ENCODE results near the gene PRKN.

Gene PRKN

GRCh38 chr6:162313922-162314660 lies 413.5 kb downstream of the PRKN start:
- DNase-seq (ENCODE audit: low read depth in 2 of 2) = no peak

GRCh38 chr6:162307865-162308264 lies 419.7 kb downstream of the PRKN start:
- no peak for DNase-seq (ENCODE audit: low read depth in 2 of 2)

GRCh38 chr6:162306616-162307015 lies 420.9 kb downstream of the PRKN start:
- no peak for DNase-seq (ENCODE audit: low read depth in 2 of 2)

GRCh38 chr6:162301128-162301527 lies 426.4 kb downstream of the PRKN start:
- DNase-seq (ENCODE audit: low read depth in 2 of 2) = no peak

GRCh38 chr6:162294029-162294428 lies 433.5 kb downstream of the PRKN start:
- no peak for DNase-seq (ENCODE audit: low read depth in 2 of 2)

GRCh38 chr6:162292915-162293314 lies 434.7 kb downstream of the PRKN start:
- DNase-seq (ENCODE audit: low read depth in 2 of 2) = no peak

- DNase-seq (ENCODE audit: low read depth in 2 of 2) = no peak
These were observed 436.6 kb downstream of the PRKN start for GRCh38 chr6:162290846-162291465.

GRCh38 chr6:162289972-162290371 lies 437.6 kb downstream of the PRKN start:
- DNase-seq (ENCODE audit: low read depth in 2 of 2) = no peak

- no peak for DNase-seq (ENCODE audit: low read depth in 2 of 2)
These were observed 453.6 kb downstream of the PRKN start for GRCh38 chr6:162273986-162274385.

- DNase-seq (ENCODE audit: low read depth in 2 of 2) = no peak
These were observed 455.6 kb downstream of the PRKN start for GRCh38 chr6:162271922-162272321.

GRCh38 chr6:162270966-162271365 lies 456.6 kb downstream of the PRKN start:
- DNase-seq (ENCODE audit: low read depth in 2 of 2) = no peak

- no peak for DNase-seq (ENCODE audit: low read depth in 2 of 2)
These were observed 459.9 kb downstream of the PRKN start for GRCh38 chr6:162267641-162268040.

- no peak for DNase-seq (ENCODE audit: low read depth in 2 of 2)
These were observed 460.4 kb downstream of the PRKN start for GRCh38 chr6:162267126-162267525.

GRCh38 chr6:162264581-162264980 lies 463.0 kb downstream of the PRKN start:
- no peak for DNase-seq (ENCODE audit: low read depth in 2 of 2)

GRCh38 chr6:162262466-162263196 lies 464.9 kb downstream of the PRKN start:
- DNase-seq (ENCODE audit: low read depth in 2 of 2) = no peak

- no peak for DNase-seq (ENCODE audit: low read depth in 2 of 2)
These were observed 466.0 kb downstream of the PRKN start for GRCh38 chr6:162261598-162261997.

- DNase-seq (ENCODE audit: low read depth in 2 of 2) = no peak
These were observed 467.5 kb downstream of the PRKN start for GRCh38 chr6:162260027-162260426.

- DNase-seq (ENCODE audit: low read depth in 2 of 2) = no peak
These were observed 468.9 kb downstream of the PRKN start for GRCh38 chr6:162258647-162259046.

GRCh38 chr6:162256361-162256760 lies 471.2 kb downstream of the PRKN start:
- no peak for DNase-seq (ENCODE audit: low read depth in 2 of 2)

GRCh38 chr6:162251257-162251656 lies 476.3 kb downstream of the PRKN start:
- DNase-seq (ENCODE audit: low read depth in 2 of 2) = no peak

- no peak for DNase-seq (ENCODE audit: low read depth in 2 of 2)
These were observed 477.5 kb downstream of the PRKN start for GRCh38 chr6:162249907-162250642.

- DNase-seq (ENCODE audit: low read depth in 2 of 2) = peak; percentile 13 to 22
These were observed 481.6 kb downstream of the PRKN start for GRCh38 chr6:162245830-162246420.
